ENCODE results near the gene NLRP3.

DNA sequence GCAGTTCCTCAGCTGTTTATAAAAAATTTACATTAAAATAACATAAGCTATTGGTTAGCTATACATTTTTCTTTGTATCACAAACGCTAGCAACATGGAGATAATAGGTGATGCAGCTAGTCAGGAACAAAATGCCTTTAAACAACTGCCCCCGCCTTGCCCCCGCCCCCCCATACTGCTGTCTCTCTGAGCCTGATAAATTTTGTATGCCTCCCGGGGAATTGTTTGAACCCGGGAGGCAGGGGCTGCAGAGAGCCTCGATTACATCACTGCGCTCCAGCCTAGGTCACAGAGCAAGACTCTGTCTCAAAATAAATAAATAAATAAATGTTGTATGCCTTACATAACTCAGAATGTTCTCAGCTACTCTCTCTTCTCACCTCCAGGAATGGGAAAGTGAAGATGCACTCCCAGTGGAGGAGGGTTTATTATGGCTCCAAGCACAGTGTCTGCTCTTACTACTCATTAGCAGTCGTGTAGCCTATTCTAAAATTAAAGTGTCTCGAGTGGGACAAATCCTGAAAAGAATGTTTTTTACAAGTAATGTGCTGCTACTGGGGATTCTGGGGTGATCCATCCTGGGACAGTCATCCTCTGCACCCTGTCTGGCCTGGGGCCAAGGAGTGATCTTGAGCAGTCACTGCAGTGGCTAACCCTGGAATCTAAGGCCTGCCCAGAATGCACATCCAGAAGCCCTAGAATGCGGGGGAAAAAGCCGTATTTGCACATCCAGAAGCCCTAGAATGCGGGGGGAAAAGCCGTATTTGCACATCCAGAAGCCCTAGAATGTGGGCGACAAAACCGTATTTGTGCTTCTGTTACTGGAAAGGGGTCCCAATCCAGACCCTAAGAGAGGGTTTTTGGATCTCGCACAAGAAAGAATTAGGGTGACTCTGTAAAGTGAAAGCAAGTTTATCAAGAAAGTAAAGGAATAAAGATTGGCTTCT, 44.9 kb upstream of the NLRP3 start:
- TF ChIP-seq, protein P1, sequence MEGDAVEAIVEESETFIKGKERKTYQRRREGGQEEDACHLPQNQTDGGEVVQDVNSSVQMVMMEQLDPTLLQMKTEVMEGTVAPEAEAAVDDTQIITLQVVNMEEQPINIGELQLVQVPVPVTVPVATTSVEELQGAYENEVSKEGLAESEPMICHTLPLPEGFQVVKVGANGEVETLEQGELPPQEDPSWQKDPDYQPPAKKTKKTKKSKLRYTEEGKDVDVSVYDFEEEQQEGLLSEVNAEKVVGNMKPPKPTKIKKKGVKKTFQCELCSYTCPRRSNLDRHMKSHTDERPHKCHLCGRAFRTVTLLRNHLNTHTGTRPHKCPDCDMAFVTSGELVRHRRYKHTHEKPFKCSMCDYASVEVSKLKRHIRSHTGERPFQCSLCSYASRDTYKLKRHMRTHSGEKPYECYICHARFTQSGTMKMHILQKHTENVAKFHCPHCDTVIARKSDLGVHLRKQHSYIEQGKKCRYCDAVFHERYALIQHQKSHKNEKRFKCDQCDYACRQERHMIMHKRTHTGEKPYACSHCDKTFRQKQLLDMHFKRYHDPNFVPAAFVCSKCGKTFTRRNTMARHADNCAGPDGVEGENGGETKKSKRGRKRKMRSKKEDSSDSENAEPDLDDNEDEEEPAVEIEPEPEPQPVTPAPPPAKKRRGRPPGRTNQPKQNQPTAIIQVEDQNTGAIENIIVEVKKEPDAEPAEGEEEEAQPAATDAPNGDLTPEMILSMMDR (conservative IDR thresholded peaks at IDR 0.05; ENCODE audit: low read depth in 2 of 2) = no peak
- TF ChIP-seq ZNF114 (CRISPR knock-in tag; IDR thresholded peaks at IDR 0.05) = no peak
